ENCODE data around the gene RPUSD1. TPM values are rescaled to one million over a fixed set of nuclear protein-coding genes. Genes with fewer than 3 reads are reported as not detected.

Gene RPUSD1
- total and polyA plus RNA-seq, 4 donors, result 6.8 to 20.3 (median 12.8) TPM

DNA sequence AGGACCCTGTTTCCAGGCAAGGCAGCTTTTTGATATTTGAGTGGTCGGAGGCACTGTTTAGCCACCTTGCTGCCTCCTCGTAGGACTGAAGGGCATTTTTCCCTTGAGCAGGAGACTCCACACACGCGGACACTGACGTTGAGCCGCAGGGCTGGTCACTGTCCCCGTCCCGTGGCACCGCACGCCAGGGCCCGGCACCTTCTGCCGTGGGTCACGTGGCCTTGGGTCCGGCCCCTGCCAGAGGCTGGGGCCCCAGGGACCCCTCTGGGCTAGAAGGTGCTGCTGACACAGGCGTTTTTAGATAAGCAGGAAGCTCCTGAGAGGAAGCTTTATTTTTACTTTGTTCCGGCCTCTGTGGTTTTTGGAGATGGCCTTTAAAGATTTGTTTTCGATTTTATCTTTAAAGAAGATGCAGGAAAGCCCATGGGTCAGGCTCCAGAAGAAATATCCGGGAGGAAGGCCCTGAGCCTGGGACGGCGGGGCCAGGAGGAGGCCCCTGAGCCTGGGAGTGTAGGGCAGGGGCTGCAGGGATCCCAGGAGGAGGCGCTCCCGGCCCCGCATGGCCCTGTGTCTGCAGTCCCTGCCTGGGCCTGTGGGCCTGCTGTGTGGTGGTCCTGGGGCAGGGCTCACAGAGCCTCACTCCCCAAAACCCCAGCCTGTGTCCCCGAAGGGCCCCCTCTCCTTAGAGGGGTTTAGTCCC is 42.8 kb upstream of the RPUSD1 start:
- WGBS, 2 donors, result 70 to 73% methylated on average over 24 of the region's 24 CpGs

DNA sequence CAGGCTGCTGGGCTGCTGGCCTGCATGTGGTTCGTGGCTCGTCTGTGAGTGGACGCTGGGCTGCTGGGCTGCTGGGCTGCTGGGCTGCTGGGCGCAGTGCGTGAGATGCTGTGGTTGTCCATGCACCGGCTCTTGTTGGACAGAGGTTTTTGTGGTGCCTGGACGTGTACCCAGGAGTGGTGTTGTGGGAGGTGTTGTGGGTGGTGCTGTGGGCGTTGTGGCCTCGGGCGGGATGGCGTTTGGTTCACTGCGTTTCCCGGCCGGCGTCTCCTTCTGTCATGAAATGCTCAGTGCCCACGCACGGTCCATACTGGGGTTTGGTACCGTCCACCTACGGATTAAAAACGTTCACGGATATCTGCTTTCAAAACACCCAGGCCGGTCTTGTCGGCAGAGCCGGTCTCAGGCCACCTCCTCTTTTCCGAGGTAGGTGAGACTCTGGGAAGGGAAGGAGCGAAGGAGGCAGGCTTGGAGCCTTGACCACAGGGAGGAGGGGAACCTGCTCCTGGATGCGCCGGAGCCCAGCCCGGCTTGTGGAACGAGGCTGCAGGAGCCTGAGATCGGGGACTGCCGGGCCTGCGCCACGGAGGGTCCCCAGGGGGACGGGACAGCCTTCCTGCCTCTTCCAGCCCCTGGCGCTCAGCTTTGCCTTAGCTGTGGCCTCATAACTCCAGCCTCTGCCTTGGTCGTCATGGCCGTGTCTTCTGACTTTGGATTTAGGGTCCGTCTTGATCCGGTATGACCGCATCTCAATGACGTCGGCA is 42.1 kb upstream of the RPUSD1 start:
- DNase-seq (no peak), ATAC-seq (ENCODE audit: low FRiP score) (no peak)
- WGBS, 2 donors, result 88 to 89% methylated on average over 41 to 43 of the region's 43 CpGs
- H3K36me3 ChIP-seq (ENCODE audit: control insufficient read depth in 1 of 2, insufficient read depth in 2 of 2, low read length in 1 of 2), result no peaks in the 10 kb centered on the region
- peaks cover 2% of the 10 kb centered on the region for H3K9me3 ChIP-seq (ENCODE audit: control insufficient read depth, low read length)
- no peak overlapping the region for H3K27ac ChIP-seq (ENCODE audit: low read depth in 1 of 2, low read length in 2 of 2)
- no peak overlapping the region for H3K4me3 ChIP-seq (ENCODE audit: low read length in 2 of 2)
- no peaks in the 10 kb centered on the region for H3K27me3 ChIP-seq (ENCODE audit: control insufficient read depth in 1 of 2, insufficient read depth in 2 of 2, low read length in 1 of 2)
- H3K4me1 ChIP-seq (ENCODE audit: control insufficient read depth in 1 of 2, insufficient read depth in 2 of 2, low read length in 2 of 2), result no peaks in the 10 kb centered on the region
- intact Hi-C loops (cut with DNase I), result no loop called here

More for the DNA sequence above, 42.8 kb upstream of the RPUSD1 start:
- ATAC-seq (ENCODE audit: low FRiP score), result no peak
- Histone ChIP-seq H3K4me3 (ENCODE audit: low read length in 2 of 2) (no peak overlapping the region), H3K9me3 (ENCODE audit: control insufficient read depth, low read length) (peaks cover 5% of the 10 kb centered on the region), H3K27ac (ENCODE audit: low read depth in 1 of 2, low read length in 2 of 2) (no peak overlapping the region), H3K36me3 (ENCODE audit: control insufficient read depth in 1 of 2, insufficient read depth in 2 of 2, low read length in 1 of 2) (no peaks in the 10 kb centered on the region), H3K27me3 (ENCODE audit: control insufficient read depth in 1 of 2, insufficient read depth in 2 of 2, low read length in 1 of 2) (no peaks in the 10 kb centered on the region), H3K4me1 (ENCODE audit: control insufficient read depth in 1 of 2, insufficient read depth in 2 of 2, low read length in 2 of 2) (no peaks in the 10 kb centered on the region)
- intact Hi-C loops (cut with DNase I), result no loop called here
- DNase-seq, result no peak

- intact Hi-C loops (cut with DNase I), result no loop called here
- no peaks in the 10 kb centered on the region for H3K4me1 ChIP-seq (ENCODE audit: control insufficient read depth in 1 of 2, insufficient read depth in 2 of 2, low read length in 2 of 2)
- no peak overlapping the region for H3K4me3 ChIP-seq (ENCODE audit: low read length in 2 of 2)
- no peaks in the 10 kb centered on the region for H3K36me3 ChIP-seq (ENCODE audit: control insufficient read depth in 1 of 2, insufficient read depth in 2 of 2, low read length in 1 of 2)
- ATAC-seq (ENCODE audit: low FRiP score), result no peak
- 83 to 86% methylated on average over 17 of the region's 17 CpGs for WGBS, 2 donors
- DNase-seq, result no peak
- H3K9me3 ChIP-seq (ENCODE audit: control insufficient read depth, low read length), result peaks cover 2% of the 10 kb centered on the region
- H3K27me3 ChIP-seq (ENCODE audit: control insufficient read depth in 1 of 2, insufficient read depth in 2 of 2, low read length in 1 of 2), result no peaks in the 10 kb centered on the region
- no peak overlapping the region for H3K27ac ChIP-seq (ENCODE audit: low read depth in 1 of 2, low read length in 2 of 2)
Observed at GRCh38 chr16:828891-829290, 40.7 kb upstream of the RPUSD1 start.

- Histone ChIP-seq H3K27me3 (ENCODE audit: control insufficient read depth in 1 of 2, insufficient read depth in 2 of 2, low read length in 1 of 2) (no peaks in the 10 kb centered on the region), H3K4me3 (ENCODE audit: low read length in 2 of 2) (no peak overlapping the region), H3K4me1 (ENCODE audit: control insufficient read depth in 1 of 2, insufficient read depth in 2 of 2, low read length in 2 of 2) (no peaks in the 10 kb centered on the region), H3K36me3 (ENCODE audit: control insufficient read depth in 1 of 2, insufficient read depth in 2 of 2, low read length in 1 of 2) (no peaks in the 10 kb centered on the region), H3K27ac (ENCODE audit: low read depth in 1 of 2, low read length in 2 of 2) (no peak overlapping the region), H3K9me3 (ENCODE audit: control insufficient read depth, low read length) (no peaks in the 10 kb centered on the region)
- ATAC-seq (ENCODE audit: low FRiP score), result no peak
- DNase-seq, result no peak
- 92 to 94% methylated on average over 24 of the region's 24 CpGs for WGBS, 2 donors
- intact Hi-C loops (cut with DNase I), result no loop called here
Observed at GRCh38 chr16:827513-827912, 39.3 kb upstream of the RPUSD1 start.

- no peaks in the 10 kb centered on the region for H3K9me3 ChIP-seq (ENCODE audit: control insufficient read depth, low read length)
- no peaks in the 10 kb centered on the region for H3K4me1 ChIP-seq (ENCODE audit: control insufficient read depth in 1 of 2, insufficient read depth in 2 of 2, low read length in 2 of 2)
- H3K36me3 ChIP-seq (ENCODE audit: control insufficient read depth in 1 of 2, insufficient read depth in 2 of 2, low read length in 1 of 2), result no peaks in the 10 kb centered on the region
- H3K27ac ChIP-seq (ENCODE audit: low read depth in 1 of 2, low read length in 2 of 2), result no peak overlapping the region
- WGBS, 2 donors, result 6 to 16% methylated on average over 36 of the region's 36 CpGs
- no peak for DNase-seq
- intact Hi-C loops (cut with DNase I), result no loop called here
- no peak for ATAC-seq (ENCODE audit: low FRiP score)
- no peak overlapping the region for H3K4me3 ChIP-seq (ENCODE audit: low read length in 2 of 2)
- H3K27me3 ChIP-seq (ENCODE audit: control insufficient read depth in 1 of 2, insufficient read depth in 2 of 2, low read length in 1 of 2), result no peaks in the 10 kb centered on the region
Observed at GRCh38 chr16:825341-826061, 37.3 kb upstream of the RPUSD1 start.

DNA sequence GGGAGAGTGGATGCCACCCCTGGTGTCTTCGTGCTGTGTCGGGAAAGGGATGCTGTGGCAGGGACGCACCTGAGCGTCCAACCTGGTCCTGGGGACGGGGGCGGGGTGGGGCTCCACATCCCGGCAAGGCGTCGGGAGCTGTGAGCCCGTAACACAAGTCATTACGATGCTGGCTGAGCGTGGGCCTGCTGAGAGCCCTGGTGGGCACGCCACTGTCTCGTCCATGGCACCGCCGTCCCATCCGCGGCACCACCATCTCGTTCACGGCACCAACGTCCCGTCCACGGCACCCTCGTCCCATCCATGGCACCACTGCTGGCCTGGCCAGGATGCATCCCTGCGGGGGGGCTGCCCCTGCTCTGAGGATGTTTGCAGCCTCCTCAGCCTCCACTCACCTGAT is 36.4 kb upstream of the RPUSD1 start:
- 88 to 92% methylated on average over 24 to 25 of the region's 25 CpGs for WGBS, 2 donors
- intact Hi-C loops (cut with DNase I), result no loop called here
- DNase-seq (no peak), ATAC-seq (ENCODE audit: low FRiP score) (no peak)
- Histone ChIP-seq H3K9me3 (ENCODE audit: control insufficient read depth, low read length) (no peaks in the 10 kb centered on the region), H3K4me1 (ENCODE audit: control insufficient read depth in 1 of 2, insufficient read depth in 2 of 2, low read length in 2 of 2) (no peaks in the 10 kb centered on the region), H3K36me3 (ENCODE audit: control insufficient read depth in 1 of 2, insufficient read depth in 2 of 2, low read length in 1 of 2) (no peaks in the 10 kb centered on the region), H3K27ac (ENCODE audit: low read depth in 1 of 2, low read length in 2 of 2) (no peak overlapping the region), H3K27me3 (ENCODE audit: control insufficient read depth in 1 of 2, insufficient read depth in 2 of 2, low read length in 1 of 2) (no peaks in the 10 kb centered on the region), H3K4me3 (ENCODE audit: low read length in 2 of 2) (no peak overlapping the region)

DNA sequence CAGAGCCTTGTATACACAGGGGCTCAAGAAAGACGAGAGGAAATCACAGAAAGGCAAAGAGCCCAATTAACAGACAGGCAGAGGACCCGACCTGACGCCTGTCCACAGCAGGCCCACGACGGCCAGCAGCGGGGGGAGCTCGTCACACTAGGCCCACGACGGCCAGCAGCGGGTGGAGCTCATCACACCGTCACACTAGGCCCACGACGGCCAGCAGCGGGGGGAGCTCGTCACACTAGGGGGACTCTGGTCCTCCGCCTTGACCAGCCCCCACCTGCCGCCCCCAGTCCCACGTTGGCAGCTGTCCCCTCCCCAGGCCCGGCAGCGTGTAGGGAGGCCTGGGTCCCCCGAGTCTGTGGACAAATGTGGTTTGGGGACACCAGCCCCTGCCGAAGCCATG is 36.0 kb upstream of the RPUSD1 start:
- H3K4me1 ChIP-seq (ENCODE audit: control insufficient read depth in 1 of 2, insufficient read depth in 2 of 2, low read length in 2 of 2), result no peaks in the 10 kb centered on the region
- no peaks in the 10 kb centered on the region for H3K9me3 ChIP-seq (ENCODE audit: control insufficient read depth, low read length)
- DNase-seq (no peak), ATAC-seq (ENCODE audit: low FRiP score) (peak; percentile 34)
- H3K4me3 ChIP-seq (ENCODE audit: low read length in 2 of 2), result no peak overlapping the region
- H3K36me3 ChIP-seq (ENCODE audit: control insufficient read depth in 1 of 2, insufficient read depth in 2 of 2, low read length in 1 of 2), result no peaks in the 10 kb centered on the region
- 84 to 85% methylated on average over 21 to 22 of the region's 22 CpGs for WGBS, 2 donors
- intact Hi-C loops (cut with DNase I), result no loop called here
- no peaks in the 10 kb centered on the region for H3K27me3 ChIP-seq (ENCODE audit: control insufficient read depth in 1 of 2, insufficient read depth in 2 of 2, low read length in 1 of 2)
- no peak overlapping the region for H3K27ac ChIP-seq (ENCODE audit: low read depth in 1 of 2, low read length in 2 of 2)

DNA sequence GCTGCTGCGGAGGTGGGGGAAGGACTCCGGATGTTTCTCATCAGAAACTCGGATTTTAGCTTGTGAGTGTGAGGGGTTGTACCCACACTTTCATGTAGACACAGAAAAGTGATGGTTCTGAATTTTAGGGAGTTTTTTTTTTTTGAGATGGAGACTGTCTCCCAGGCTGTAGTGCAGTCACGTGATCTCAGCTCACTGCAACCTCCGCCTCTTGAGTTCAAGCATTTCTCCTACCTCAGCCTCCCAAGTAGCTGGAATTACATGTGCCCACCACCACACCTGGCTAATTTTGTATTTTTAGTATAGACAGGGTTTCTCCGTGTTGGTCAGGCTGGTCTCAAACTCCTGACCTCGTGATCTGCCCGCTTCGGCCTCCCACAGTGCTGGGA is 34.7 kb upstream of the RPUSD1 start:
- no peak overlapping the region for H3K4me3 ChIP-seq (ENCODE audit: low read length in 2 of 2)
- no peaks in the 10 kb centered on the region for H3K36me3 ChIP-seq (ENCODE audit: control insufficient read depth in 1 of 2, insufficient read depth in 2 of 2, low read length in 1 of 2)
- H3K27ac ChIP-seq (ENCODE audit: low read depth in 1 of 2, low read length in 2 of 2), result no peak overlapping the region
- no peaks in the 10 kb centered on the region for H3K27me3 ChIP-seq (ENCODE audit: control insufficient read depth in 1 of 2, insufficient read depth in 2 of 2, low read length in 1 of 2)
- ATAC-seq (ENCODE audit: low FRiP score) (no peak), DNase-seq (no peak)
- intact Hi-C loops (cut with DNase I), result no loop called here
- H3K4me1 ChIP-seq (ENCODE audit: control insufficient read depth in 1 of 2, insufficient read depth in 2 of 2, low read length in 2 of 2), result no peaks in the 10 kb centered on the region
- WGBS, 2 donors, result 87 to 88% methylated on average over 9 of the region's 9 CpGs
- H3K9me3 ChIP-seq (ENCODE audit: control insufficient read depth, low read length), result no peaks in the 10 kb centered on the region

Measured in aorta (tissue), 5 donors.